GM12878 (cell line): ENCODE measurements around the gene ZNF22. TPM values are rescaled to one million over a fixed set of nuclear protein-coding genes. Genes with fewer than 3 reads are reported as not detected.

Experiments
- ATAC-seq: fragments of 200-7000 bp; cut with Tn5 transposase; 3 replicates; pipeline ENCODE4 v1.9.1; 2020; ENCODE audit warnings: mild to moderate bottlenecking, moderate library complexity
- BruUV-seq: library from RNA; stranded (reverse); fragments of 400-500 nt; replicated peaks from 2 replicates; lab custom pipeline; 2021; lab: Mats Ljungman, UMichigan
- CTCF ChIA-PET: fragments of 300-600 bp; sonication (Branson Sonifier 250); formaldehyde crosslinking; extraction: SDS; loops from one replicate; lab custom pipeline; 2021; ENCODE audit warnings: inconsistent platforms; lab: Yijun Ruan, JAX
- POLR2A ChIA-PET: fragments of 350-600 bp; formaldehyde crosslinking; extraction: SDS; loops from one replicate; lab custom pipeline; 2021; ENCODE audit warnings: inconsistent platforms; lab: Charles Lee
- RAD21 ChIA-PET: fragments of 300-600 bp; sonication (Branson Sonifier 250); formaldehyde crosslinking; loops from one replicate; lab custom pipeline; 2023; ENCODE audit warnings: antibody characterized with exemption; ENCODE audit not compliant: unreplicated experiment; lab: Charles Lee
- SMC1A ChIA-PET: fragments of 300-600 bp; sonication (Branson Sonifier 250); formaldehyde crosslinking; loops from one replicate; lab custom pipeline; 2023; ENCODE audit not compliant: unreplicated experiment, uncharacterized antibody; lab: Charles Lee
- DNase-seq: peaks from one replicate; pipeline ENCODE4 v3.0.0-alpha.2; 2011; ENCODE audit warnings: low read depth, low spot score
- FAIRE-seq: peaks from 3 replicates; lab custom pipeline; 2011; peaks lifted over from hg19 to GRCh38; lab: Jason Lieb, UNC
- H2AFZ ChIP-seq: 2 replicates; pipeline ENCODE4 v1.6.0; 2011; ENCODE audit warnings: low read depth, low read length, control low read depth; ENCODE audit not compliant: control insufficient read depth
- H3K27ac ChIP-seq: 2 replicates; pipeline ENCODE4 v1.5.1; 2011; ENCODE audit warnings: control low read depth; ENCODE audit not compliant: control insufficient read depth, insufficient read depth
- H3K27me3 ChIP-seq, 2 experiments: replicated peaks in 1 of 2; 2 replicates each; pipeline versions ENCODE4 v1.6.0 to v1.6.1; 2011; ENCODE audit warnings: low read length in 1 of 2; ENCODE audit not compliant: control insufficient read depth in 2 of 2, insufficient read depth in 2 of 2
- H3K36me3 ChIP-seq, 2 experiments: 2 replicates each; pipeline ENCODE4 v1.5.1; 2011; ENCODE audit warnings: low read length in 1 of 2; ENCODE audit not compliant: control insufficient read depth in 2 of 2, insufficient read depth in 2 of 2
- H3K4me1 ChIP-seq: 2 replicates; pipeline ENCODE4 v1.6.1; 2011; ENCODE audit warnings: mild to moderate bottlenecking, low read length, moderate library complexity, mixed read lengths; ENCODE audit not compliant: control insufficient read depth, insufficient read depth
- H3K4me2 ChIP-seq: 2 replicates; pipeline ENCODE4 v1.6.0; 2011; ENCODE audit warnings: control low read depth; ENCODE audit not compliant: control insufficient read depth, insufficient read depth
- H3K4me3 ChIP-seq: fragments of 200-600 bp; sonication (generic); 2 replicates; pipeline ENCODE4 v1.5.1; 2016
- H3K79me2 ChIP-seq: 2 replicates; pipeline ENCODE4 v1.6.0; 2011; ENCODE audit warnings: low read length; ENCODE audit not compliant: control insufficient read depth, insufficient read depth
- H3K9ac ChIP-seq: 2 replicates; pipeline ENCODE4 v1.8.0; 2011; ENCODE audit warnings: low read length, control low read depth, mixed read lengths; ENCODE audit not compliant: control insufficient read depth, insufficient read depth
- H3K9me3 ChIP-seq: replicated peaks from 3 replicates; pipeline ENCODE4 v1.5.1; 2011; ENCODE audit warnings: mild to moderate bottlenecking, low read length; ENCODE audit not compliant: control insufficient read depth, insufficient read depth
- H4K20me1 ChIP-seq: 2 replicates; pipeline ENCODE4 v1.6.0; 2011; ENCODE audit not compliant: control insufficient read depth, insufficient read depth
- ATF3 ChIP-seq: IDR thresholded peaks from 2 replicates; pipeline ENCODE4 v1.6.1; 2011; ENCODE audit warnings: low read depth, mild to moderate bottlenecking, low read length, moderate library complexity, borderline replicate concordance; ENCODE audit errors: extremely low read depth
- BCL11A ChIP-seq: IDR thresholded peaks from 2 replicates; pipeline ENCODE4 v1.6.1; 2011; ENCODE audit warnings: low read depth, low read length
- ETV6 ChIP-seq, 2 experiments: fragments of 450-650 bp in 1 of 2; IDR thresholded peaks in 1 of 2; conservative IDR thresholded peaks in 1 of 2; 2 replicates each; pipeline ENCODE4 v1.6.1; 2014; ENCODE audit warnings: antibody characterized with exemption in 1 of 2, borderline replicate concordance in 1 of 2, low read depth in 1 of 2, mild to moderate bottlenecking in 1 of 2, moderate library complexity in 1 of 2
- HDGF ChIP-seq: fragments of 450-650 bp; IDR thresholded peaks from 2 replicates; pipeline ENCODE4 v1.6.1; 2016; ENCODE audit warnings: antibody characterized with exemption
- KAT2A ChIP-seq: conservative IDR thresholded peaks from 2 replicates; pipeline ENCODE4 v1.6.1; 2011; ENCODE audit warnings: low read depth, low read length; ENCODE audit not compliant: control insufficient read depth
- KLF5 ChIP-seq: fragments of 450-650 bp; IDR thresholded peaks from 2 replicates; pipeline ENCODE4 v1.6.1; 2014; ENCODE audit warnings: mild to moderate bottlenecking; ENCODE audit not compliant: partially characterized antibody
- MEF2B ChIP-seq: fragments of 450-650 bp; IDR thresholded peaks from 2 replicates; pipeline ENCODE4 v1.6.1; 2018; ENCODE audit warnings: mild to moderate bottlenecking, moderate library complexity; ENCODE audit not compliant: partially characterized antibody, poor library complexity, severe bottlenecking
- NFIC ChIP-seq: IDR thresholded peaks from 2 replicates; pipeline ENCODE4 v1.6.1; 2012; ENCODE audit warnings: low read depth, mild to moderate bottlenecking, inconsistent platforms, low read length, moderate library complexity
- RAD21 ChIP-seq: IDR thresholded peaks from 2 replicates; pipeline ENCODE4 v1.6.1; 2011; ENCODE audit warnings: mild to moderate bottlenecking, low read depth, low read length, moderate library complexity; ENCODE audit not compliant: insufficient read depth
- RELA ChIP-seq: fragments of 450-650 bp; IDR thresholded peaks from 2 replicates; pipeline ENCODE4 v1.8.0; 2014; ENCODE audit warnings: borderline replicate concordance; ENCODE audit not compliant: partially characterized antibody
- STAT3 ChIP-seq: IDR thresholded peaks from 2 replicates; pipeline ENCODE4 v1.6.1; 2011; ENCODE audit warnings: low read depth, low read length, improper control_type of control experiment
- TAF1 ChIP-seq: IDR thresholded peaks from 2 replicates; pipeline ENCODE4 v1.6.1; 2011; ENCODE audit warnings: mild to moderate bottlenecking, low read depth, low read length, borderline replicate concordance
- TCF7 ChIP-seq: IDR thresholded peaks from 2 replicates; pipeline ENCODE4 v1.6.1; 2014; ENCODE audit warnings: antibody characterized with exemption, borderline replicate concordance
- ZBTB4 ChIP-seq: fragments of 450-650 bp; formaldehyde crosslinking; IDR thresholded peaks from 2 replicates; pipeline ENCODE4 v1.4.0; 2022; ENCODE audit warnings: mild to moderate bottlenecking, moderate library complexity
- ZZZ3 ChIP-seq: IDR thresholded peaks from 2 replicates; pipeline ENCODE4 v1.6.1; 2011; ENCODE audit warnings: low read depth; ENCODE audit not compliant: control insufficient read depth, insufficient read length
- WGBS: methylation state at CpG from one replicate; pipeline ENCODE4 v1.1.6; 2016; ENCODE audit warnings: low lambda C conversion rate; ENCODE audit not compliant: insufficient replicate concordance, insufficient coverage; ENCODE audit errors: missing lambda C conversion rate; 5-methylcytosine and 5-hydroxymethylcytosine counted together
- in situ Hi-C: fragments of 300-500 bp; cut with MboI; formaldehyde crosslinking; loops from 9 replicates; pipeline ENCODE4 v1.14.3; 2018; ENCODE audit warnings: mixed read lengths
- intact Hi-C: fragments of 100-400 bp; cut with micrococcal nuclease; formaldehyde crosslinking; loops from one replicate; pipeline ENCODE4 v1.14.2; 2022; ENCODE audit not compliant: unreplicated experiment
- polyA plus RNA-seq, 11 experiments: library from polyadenylated mRNA; depleted of rRNA in 4 of 11; unstranded in 6 of 11; stranded (reverse) in 5 of 11; fragments of >200 nt; fragmentation: Nextera tagmentation in 4 of 11; fragmentation: Illumina TruSeq in 1 of 11; extraction: Ambion mirVana in 4 of 11; extraction: Trizol in 1 of 11; gene quantifications; 1 replicate in 1 of 11; 2 replicates in 10 of 11; pipeline versions ENCODE4 v1.2.1 to v1.2.3, GENCODE V29; 2011 to 2016; ENCODE audit warnings: inconsistent platforms in 2 of 11, missing spikeins in 2 of 11, low read depth in 1 of 11
- total RNA-seq, 4 experiments: library from RNA; depleted of rRNA in 3 of 4; stranded (reverse); fragments of >200 nt in 3 of 4; fragmentation: Illumina TruSeq in 1 of 4; extraction: Trizol in 1 of 4; gene quantifications; 2 replicates each; pipeline versions ENCODE4 v1.2.1 to v1.2.3, GENCODE V29; 2013 to 2021

The ZNF22 gene
- total and polyA plus RNA-seq, 10 of the 15 experiments (the other 5 are each of a cell fraction or from before 2014, with no cell fraction given) = 31.1 to 74.4 (median 43.8) TPM

- ChIA-PET RAD21 (no interaction called here), SMC1A (no interaction called here), POLR2A (interaction anchor here (1.6 kb wide), 1 partner anchor 21 kb away, joined by 3 read pairs; no protein-coding TSS in a partner anchor), CTCF (interaction anchor here (0.9 kb wide), 1 partner anchor 11 kb away, joined by 3 read pairs; no protein-coding TSS in a partner anchor)
- H3K79me2 ChIP-seq = no peaks in the 10 kb centered on the region
- H3K9ac ChIP-seq = no peak overlapping the region
- no peaks in the 10 kb centered on the region for H4K20me1 ChIP-seq
- DNase-seq (no peak), FAIRE-seq (no peak), ATAC-seq (no peak)
- TF ChIP-seq ZBTB4 (CRISPR knock-in tag) (no peak), TAF1 (no peak), BCL11A (no peak), KLF5 (no peak), ZZZ3 (no peak), HDGF (no peak), STAT3 (no peak), ETV6 (conservative IDR thresholded peaks at IDR 0.05 in 1 of 2, IDR thresholded peaks at IDR 0.05 in 1 of 2; ENCODE audit: borderline replicate concordance in 1 of 2, low read depth in 1 of 2) (no peak), RAD21 (no peak), RELA (no peak), MEF2B (no peak), NFIC (no peak), ATF3 (no peak), KAT2A (no peak), TCF7 (no peak)
- intact Hi-C loops = no loop called here
- H3K9me3 ChIP-seq = no peaks in the 10 kb centered on the region
- H2AFZ ChIP-seq = no peak overlapping the region
- 31% methylated on average over 3 of the region's 3 CpGs for WGBS
- in situ Hi-C loops = no loop called here
- H3K4me3 ChIP-seq = no peak overlapping the region
- no peak overlapping the region for H3K4me2 ChIP-seq
- no TSS peak for BruUV-seq
- no peaks in the 10 kb centered on the region for H3K27me3 ChIP-seq
- peaks cover 3 to 4% of the 10 kb centered on the region in 2 experiments; a peak in 3 of 4 replicates for H3K36me3 ChIP-seq
- H3K27ac ChIP-seq = no peak overlapping the region
- peaks cover 3% of the 10 kb centered on the region for H3K4me1 ChIP-seq
Observed at GRCh38 chr10:44986670-44987069, 14.1 kb upstream of the ZNF22 start.
